Cardiac muscle cell (in vitro differentiated cells and primary cell): Measurements from ENCODE around the gene FOXI1. TPM values are rescaled to one million over a fixed set of nuclear protein-coding genes. Genes with fewer than 3 reads are reported as not detected.

Source experiments
- DNase-seq, 2 donors: peaks; one replicate each; pipeline versions ENCODE4 v3.0.0 to v3.0.0-alpha.2; 2010 to 2017; ENCODE audit warnings: low read depth in 1 of 2, low spot score in 1 of 2
- H3K27ac ChIP-seq: fragments of 200-600 bp; sonication (generic); 2 replicates; pipeline ENCODE4 v1.5.1; 2016
- H3K27me3 ChIP-seq: fragments of 200-600 bp; sonication (generic); 2 replicates; pipeline ENCODE4 v1.6.0; 2016; ENCODE audit warnings: control low read depth
- H3K36me3 ChIP-seq: fragments of 200-600 bp; sonication (generic); 2 replicates; pipeline ENCODE4 v1.5.1; 2016; ENCODE audit warnings: control low read depth
- H3K4me1 ChIP-seq: fragments of 200-600 bp; sonication (generic); 2 replicates; pipeline ENCODE4 v1.8.1; 2017; ENCODE audit warnings: low read depth, mild to moderate bottlenecking, mixed run types
- H3K4me3 ChIP-seq: fragments of 200-600 bp; sonication (generic); 2 replicates; pipeline ENCODE4 v1.5.1; 2016; ENCODE audit warnings: mild to moderate bottlenecking
- H3K9me3 ChIP-seq: fragments of 200-600 bp; sonication (generic); 2 replicates; pipeline ENCODE4 v1.5.1; 2017; ENCODE audit warnings: low read depth, mild to moderate bottlenecking, control low read depth
- CTCF ChIP-seq: IDR thresholded peaks from 2 replicates; pipeline ENCODE4 v1.5.1; 2012; ENCODE audit warnings: low read depth, mild to moderate bottlenecking, low read length
- polyA plus RNA-seq: library from polyadenylated mRNA; unstranded; fragments of >200 nt; fragmentation: Nextera tagmentation; extraction: Ambion mirVana; gene quantifications from 2 replicates; pipeline ENCODE4 v1.2.1, GENCODE V29; 2016
- total RNA-seq: library from RNA; depleted of rRNA; stranded (reverse); fragments of >200 nt; gene quantifications from 2 replicates; pipeline ENCODE4 v1.2.3, GENCODE V29; 2016

FOXI1 gene
- total and polyA plus RNA-seq, 2 experiments from 2014 or later: not detected

DNA sequence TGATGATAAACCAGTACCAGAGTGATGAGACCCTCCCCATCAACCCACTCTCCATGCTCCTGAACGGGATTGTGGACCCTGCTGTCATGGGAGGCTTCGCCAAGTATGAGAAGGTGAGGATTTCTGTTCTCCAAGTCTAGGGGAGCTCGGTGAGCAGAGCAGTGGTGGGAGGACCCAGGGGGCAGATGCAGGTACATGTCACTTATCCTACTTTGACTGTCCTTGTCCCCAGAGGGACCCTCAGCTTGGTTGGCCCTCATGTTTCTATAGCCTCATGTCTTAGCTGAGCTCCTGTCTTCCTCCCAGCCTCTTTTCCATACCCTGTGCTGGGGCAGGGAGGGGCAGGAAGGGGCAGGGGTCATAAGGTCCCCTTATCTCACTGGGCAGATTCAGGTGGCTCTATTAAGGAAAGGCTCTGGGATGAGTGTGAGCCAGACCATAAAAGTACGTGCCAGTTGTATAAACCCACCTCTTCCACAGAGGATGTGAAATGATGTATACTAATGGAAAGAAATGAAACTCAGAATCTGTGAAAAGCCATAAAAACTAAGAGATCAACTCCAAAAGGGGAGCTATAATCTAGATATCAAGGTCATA, 38.0 kb upstream of the FOXI1 start:
- no peak for DNase-seq

DNA sequence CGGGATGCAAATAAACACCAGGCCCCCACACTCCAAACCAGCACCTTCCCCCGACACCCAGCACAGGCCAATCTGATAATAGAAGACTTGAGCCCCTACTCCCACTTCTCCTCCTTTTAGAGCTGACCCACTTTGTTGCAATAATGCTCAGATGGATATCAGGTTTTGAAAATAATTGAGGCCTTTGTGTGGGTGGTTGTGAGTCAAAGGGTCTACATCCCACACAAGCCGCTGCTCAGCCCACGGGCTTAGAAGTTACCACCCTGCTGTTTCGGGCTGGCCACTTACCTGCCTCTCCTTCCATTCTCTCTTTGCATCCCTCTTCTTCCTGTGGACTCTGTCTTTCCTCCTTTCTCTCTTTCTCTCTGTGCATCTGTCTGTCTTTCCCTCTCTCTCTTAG, 36.2 kb upstream of the FOXI1 start:
- no peak overlapping the region for H3K27ac ChIP-seq
- no peak for DNase-seq
- H3K4me1 ChIP-seq: no peaks in the 10 kb centered on the region
- no peak for TF ChIP-seq CTCF
- no peaks in the 10 kb centered on the region for H3K27me3 ChIP-seq
- H3K4me3 ChIP-seq: no peak overlapping the region
- H3K36me3 ChIP-seq: no peaks in the 10 kb centered on the region
- H3K9me3 ChIP-seq: no peaks in the 10 kb centered on the region

More for the DNA sequence above, 38.0 kb upstream of the FOXI1 start:
- Histone ChIP-seq H3K36me3 (no peaks in the 10 kb centered on the region), H3K4me3 (no peak overlapping the region), H3K4me1 (no peaks in the 10 kb centered on the region), H3K27ac (no peak overlapping the region), H3K9me3 (no peaks in the 10 kb centered on the region), H3K27me3 (no peaks in the 10 kb centered on the region)
- no peak for TF ChIP-seq CTCF

DNA sequence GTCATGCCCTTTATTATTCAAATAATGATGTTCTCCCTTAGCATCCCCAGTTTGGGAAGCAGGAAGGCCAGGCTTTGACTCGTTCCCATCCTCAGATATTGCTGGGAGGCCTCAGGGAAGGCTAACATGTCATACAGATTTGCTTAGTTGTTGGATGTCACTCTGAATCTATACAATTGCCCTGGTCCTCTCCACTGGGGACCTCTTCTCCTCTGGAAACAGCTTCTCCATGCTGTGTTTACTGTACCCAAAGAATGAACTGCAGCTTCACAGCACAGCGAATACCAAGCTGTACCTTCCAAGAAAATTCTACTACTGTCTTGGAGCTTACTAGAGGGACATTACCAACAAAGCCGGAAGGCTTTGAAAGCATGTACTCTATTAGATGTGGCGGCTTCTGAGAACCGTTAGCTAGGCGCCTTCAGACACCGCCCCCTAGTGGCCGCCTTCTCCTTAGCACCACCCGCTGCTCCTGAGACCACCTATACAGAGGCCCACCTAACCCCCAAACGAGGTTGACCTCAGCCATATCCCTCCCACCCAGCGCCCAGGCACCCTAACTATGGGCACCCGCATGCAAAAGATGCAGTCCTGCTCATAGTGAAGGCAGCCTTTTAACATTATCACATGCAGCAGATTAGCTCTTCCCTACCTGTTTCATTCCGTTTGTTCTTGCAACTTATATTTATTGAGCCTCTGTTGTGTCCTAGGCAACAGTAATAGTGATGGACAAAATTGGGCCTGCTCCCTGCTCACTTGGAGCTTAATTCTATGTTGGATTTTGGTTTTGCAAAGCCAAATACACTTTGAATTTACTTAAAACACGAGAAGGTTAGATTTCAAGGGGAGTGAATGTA, 34.9 kb upstream of the FOXI1 start:
- peak; percentile 68 to 82 for DNase-seq
- Histone ChIP-seq H3K4me3 (no peak overlapping the region), H3K9me3 (no peaks in the 10 kb centered on the region), H3K27me3 (no peaks in the 10 kb centered on the region), H3K27ac (no peak overlapping the region), H3K4me1 (no peaks in the 10 kb centered on the region), H3K36me3 (no peaks in the 10 kb centered on the region)
- peak; percentile 71 for TF ChIP-seq CTCF

DNA sequence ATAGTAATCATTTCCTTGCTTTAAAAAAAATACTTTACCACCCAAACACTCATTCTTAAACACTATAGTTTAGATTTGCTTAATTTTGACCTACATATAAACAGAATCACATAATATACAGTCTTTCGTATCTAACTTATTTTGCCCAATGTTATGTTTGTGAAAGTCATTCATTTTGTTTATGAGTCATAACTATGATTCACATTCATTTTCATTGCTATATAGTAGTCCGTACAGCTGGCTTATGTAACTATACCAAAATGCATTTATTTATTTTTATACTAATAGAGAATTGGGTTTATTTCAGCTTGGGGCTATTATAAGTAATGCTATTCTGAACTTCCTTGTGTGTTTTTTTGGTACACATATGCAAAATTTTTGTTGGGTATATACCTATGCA, 33.9 kb upstream of the FOXI1 start:
- Histone ChIP-seq H3K4me1 (no peaks in the 10 kb centered on the region), H3K27me3 (no peaks in the 10 kb centered on the region), H3K36me3 (no peaks in the 10 kb centered on the region), H3K4me3 (no peak overlapping the region), H3K9me3 (no peaks in the 10 kb centered on the region), H3K27ac (no peak overlapping the region)
- no peak for DNase-seq
- TF ChIP-seq CTCF: no peak

GRCh38 chr5:170075696-170076095, 30.0 kb upstream of the FOXI1 start:
- H3K9me3 ChIP-seq: no peaks in the 10 kb centered on the region
- H3K4me1 ChIP-seq: no peaks in the 10 kb centered on the region
- no peak for TF ChIP-seq CTCF
- no peaks in the 10 kb centered on the region for H3K27me3 ChIP-seq
- no peaks in the 10 kb centered on the region for H3K36me3 ChIP-seq
- no peak overlapping the region for H3K27ac ChIP-seq
- DNase-seq: no peak
- no peak overlapping the region for H3K4me3 ChIP-seq
